ENCODE data around the gene THUMPD3. TPM values are rescaled to one million over a fixed set of nuclear protein-coding genes. Genes with fewer than 3 reads are reported as not detected.

The THUMPD3 gene
- total and polyA plus RNA-seq, 9 of the 15 experiments (the other 6 are each of a cell fraction or from before 2014, with no cell fraction given), result 58.3 to 132 (median 113) TPM

DNA sequence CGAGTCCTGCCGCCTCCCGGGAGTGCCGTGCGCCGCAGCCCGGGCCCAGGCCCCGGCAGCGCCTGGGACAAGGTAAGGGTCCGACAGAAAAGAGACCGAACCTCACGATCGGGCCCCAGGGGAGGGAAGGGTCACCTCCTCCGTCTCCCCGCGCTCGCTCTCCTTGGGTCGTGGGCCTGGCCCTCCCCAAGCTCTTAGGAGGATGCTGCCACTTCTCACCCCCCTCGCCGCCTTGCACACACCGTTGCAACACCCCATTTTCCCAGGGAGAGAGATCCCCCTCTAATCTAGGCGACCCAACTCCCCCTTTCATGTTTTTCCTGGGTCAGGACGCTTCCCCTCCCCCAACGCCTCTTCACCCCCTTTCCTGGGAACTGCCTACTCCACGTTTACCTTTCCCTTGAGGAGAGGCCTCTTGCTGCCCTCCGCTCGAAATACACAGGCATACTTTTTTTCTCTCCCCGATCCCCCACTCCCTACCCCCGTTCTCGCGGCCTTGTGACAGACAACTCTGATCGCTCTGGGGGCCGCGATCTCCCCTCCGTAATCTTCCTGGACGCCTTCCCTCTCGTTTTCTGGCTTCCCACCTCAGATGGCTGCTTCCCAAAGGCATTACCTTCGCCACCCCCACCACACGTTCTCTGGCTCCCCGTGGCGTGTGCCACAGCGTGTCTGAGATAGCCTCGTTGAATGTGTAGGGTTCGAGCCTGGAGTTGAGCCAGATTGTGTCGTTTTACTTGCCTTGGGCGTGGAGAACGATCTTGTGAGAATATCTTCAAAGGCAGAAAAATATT, 35.2 kb downstream of the THUMPD3 start (continued):
- TF ChIP-seq ZNF830 (CRISPR knock-in tag; IDR thresholded peaks at IDR 0.05), result no peak
- 0 out of 2 replicates have a peak, but pooled peaks have one; percentile 16 for TF ChIP-seq LEF1 (IDR thresholded peaks at IDR 0.05)
- TF ChIP-seq, protein P1, sequence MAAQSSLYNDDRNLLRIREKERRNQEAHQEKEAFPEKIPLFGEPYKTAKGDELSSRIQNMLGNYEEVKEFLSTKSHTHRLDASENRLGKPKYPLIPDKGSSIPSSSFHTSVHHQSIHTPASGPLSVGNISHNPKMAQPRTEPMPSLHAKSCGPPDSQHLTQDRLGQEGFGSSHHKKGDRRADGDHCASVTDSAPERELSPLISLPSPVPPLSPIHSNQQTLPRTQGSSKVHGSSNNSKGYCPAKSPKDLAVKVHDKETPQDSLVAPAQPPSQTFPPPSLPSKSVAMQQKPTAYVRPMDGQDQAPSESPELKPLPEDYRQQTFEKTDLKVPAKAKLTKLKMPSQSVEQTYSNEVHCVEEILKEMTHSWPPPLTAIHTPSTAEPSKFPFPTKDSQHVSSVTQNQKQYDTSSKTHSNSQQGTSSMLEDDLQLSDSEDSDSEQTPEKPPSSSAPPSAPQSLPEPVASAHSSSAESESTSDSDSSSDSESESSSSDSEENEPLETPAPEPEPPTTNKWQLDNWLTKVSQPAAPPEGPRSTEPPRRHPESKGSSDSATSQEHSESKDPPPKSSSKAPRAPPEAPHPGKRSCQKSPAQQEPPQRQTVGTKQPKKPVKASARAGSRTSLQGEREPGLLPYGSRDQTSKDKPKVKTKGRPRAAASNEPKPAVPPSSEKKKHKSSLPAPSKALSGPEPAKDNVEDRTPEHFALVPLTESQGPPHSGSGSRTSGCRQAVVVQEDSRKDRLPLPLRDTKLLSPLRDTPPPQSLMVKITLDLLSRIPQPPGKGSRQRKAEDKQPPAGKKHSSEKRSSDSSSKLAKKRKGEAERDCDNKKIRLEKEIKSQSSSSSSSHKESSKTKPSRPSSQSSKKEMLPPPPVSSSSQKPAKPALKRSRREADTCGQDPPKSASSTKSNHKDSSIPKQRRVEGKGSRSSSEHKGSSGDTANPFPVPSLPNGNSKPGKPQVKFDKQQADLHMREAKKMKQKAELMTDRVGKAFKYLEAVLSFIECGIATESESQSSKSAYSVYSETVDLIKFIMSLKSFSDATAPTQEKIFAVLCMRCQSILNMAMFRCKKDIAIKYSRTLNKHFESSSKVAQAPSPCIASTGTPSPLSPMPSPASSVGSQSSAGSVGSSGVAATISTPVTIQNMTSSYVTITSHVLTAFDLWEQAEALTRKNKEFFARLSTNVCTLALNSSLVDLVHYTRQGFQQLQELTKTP (IDR thresholded peaks at IDR 0.05; ENCODE audit: low read depth in 1 of 2, partially characterized antibody in 2 of 2), result peak in 1 of 2 experiments; percentile 37
- TF ChIP-seq, protein P2, sequence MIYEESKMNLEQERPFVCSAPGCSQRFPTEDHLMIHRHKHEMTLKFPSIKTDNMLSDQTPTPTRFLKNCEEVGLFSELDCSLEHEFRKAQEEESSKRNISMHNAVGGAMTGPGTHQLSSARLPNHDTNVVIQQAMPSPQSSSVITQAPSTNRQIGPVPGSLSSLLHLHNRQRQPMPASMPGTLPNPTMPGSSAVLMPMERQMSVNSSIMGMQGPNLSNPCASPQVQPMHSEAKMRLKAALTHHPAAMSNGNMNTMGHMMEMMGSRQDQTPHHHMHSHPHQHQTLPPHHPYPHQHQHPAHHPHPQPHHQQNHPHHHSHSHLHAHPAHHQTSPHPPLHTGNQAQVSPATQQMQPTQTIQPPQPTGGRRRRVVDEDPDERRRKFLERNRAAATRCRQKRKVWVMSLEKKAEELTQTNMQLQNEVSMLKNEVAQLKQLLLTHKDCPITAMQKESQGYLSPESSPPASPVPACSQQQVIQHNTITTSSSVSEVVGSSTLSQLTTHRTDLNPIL (CRISPR knock-in tag; IDR thresholded peaks at IDR 0.05), result no peak
- no peak for TF ChIP-seq CBX3 (IDR thresholded peaks at IDR 0.05; ENCODE audit: borderline replicate concordance in 1 of 2, low read length in 2 of 2)
- TF ChIP-seq CXXC5 (CRISPR knock-in tag; IDR thresholded peaks at IDR 0.05), result peak; percentile 16
- peak; percentile 5; the same call in 1 of the 2 replicates for TF ChIP-seq NCOR1 (IDR thresholded peaks at IDR 0.05)
- TF ChIP-seq NFIC (IDR thresholded peaks at IDR 0.05), result peak; percentile 86
- TF ChIP-seq, protein P3, sequence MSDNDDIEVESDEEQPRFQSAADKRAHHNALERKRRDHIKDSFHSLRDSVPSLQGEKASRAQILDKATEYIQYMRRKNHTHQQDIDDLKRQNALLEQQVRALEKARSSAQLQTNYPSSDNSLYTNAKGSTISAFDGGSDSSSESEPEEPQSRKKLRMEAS (CRISPR knock-in tag; IDR thresholded peaks at IDR 0.05), result 0 out of 2 replicates have a peak, but pooled peaks have one; percentile 12
- 0 out of 2 replicates have a peak, but pooled peaks have one; percentile 26 for TF ChIP-seq SMARCA4 (IDR thresholded peaks at IDR 0.05)
- TF ChIP-seq FOXM1 (IDR thresholded peaks at IDR 0.05; ENCODE audit: low read depth), result no peak
- 0 out of 2 replicates have a peak, but pooled peaks have one; percentile 21 for TF ChIP-seq FOXM1 (CRISPR knock-in tag; IDR thresholded peaks at IDR 0.05; ENCODE audit: low read depth)
- TF ChIP-seq PHF8 (IDR thresholded peaks at IDR 0.05; ENCODE audit: borderline replicate concordance, low read length), result peak; percentile 58; the same call in 1 of the 2 replicates
- TF ChIP-seq, protein P4, sequence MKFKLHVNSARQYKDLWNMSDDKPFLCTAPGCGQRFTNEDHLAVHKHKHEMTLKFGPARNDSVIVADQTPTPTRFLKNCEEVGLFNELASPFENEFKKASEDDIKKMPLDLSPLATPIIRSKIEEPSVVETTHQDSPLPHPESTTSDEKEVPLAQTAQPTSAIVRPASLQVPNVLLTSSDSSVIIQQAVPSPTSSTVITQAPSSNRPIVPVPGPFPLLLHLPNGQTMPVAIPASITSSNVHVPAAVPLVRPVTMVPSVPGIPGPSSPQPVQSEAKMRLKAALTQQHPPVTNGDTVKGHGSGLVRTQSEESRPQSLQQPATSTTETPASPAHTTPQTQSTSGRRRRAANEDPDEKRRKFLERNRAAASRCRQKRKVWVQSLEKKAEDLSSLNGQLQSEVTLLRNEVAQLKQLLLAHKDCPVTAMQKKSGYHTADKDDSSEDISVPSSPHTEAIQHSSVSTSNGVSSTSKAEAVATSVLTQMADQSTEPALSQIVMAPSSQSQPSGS (CRISPR knock-in tag; IDR thresholded peaks at IDR 0.05), result no peak
- TF ChIP-seq, protein P5, sequence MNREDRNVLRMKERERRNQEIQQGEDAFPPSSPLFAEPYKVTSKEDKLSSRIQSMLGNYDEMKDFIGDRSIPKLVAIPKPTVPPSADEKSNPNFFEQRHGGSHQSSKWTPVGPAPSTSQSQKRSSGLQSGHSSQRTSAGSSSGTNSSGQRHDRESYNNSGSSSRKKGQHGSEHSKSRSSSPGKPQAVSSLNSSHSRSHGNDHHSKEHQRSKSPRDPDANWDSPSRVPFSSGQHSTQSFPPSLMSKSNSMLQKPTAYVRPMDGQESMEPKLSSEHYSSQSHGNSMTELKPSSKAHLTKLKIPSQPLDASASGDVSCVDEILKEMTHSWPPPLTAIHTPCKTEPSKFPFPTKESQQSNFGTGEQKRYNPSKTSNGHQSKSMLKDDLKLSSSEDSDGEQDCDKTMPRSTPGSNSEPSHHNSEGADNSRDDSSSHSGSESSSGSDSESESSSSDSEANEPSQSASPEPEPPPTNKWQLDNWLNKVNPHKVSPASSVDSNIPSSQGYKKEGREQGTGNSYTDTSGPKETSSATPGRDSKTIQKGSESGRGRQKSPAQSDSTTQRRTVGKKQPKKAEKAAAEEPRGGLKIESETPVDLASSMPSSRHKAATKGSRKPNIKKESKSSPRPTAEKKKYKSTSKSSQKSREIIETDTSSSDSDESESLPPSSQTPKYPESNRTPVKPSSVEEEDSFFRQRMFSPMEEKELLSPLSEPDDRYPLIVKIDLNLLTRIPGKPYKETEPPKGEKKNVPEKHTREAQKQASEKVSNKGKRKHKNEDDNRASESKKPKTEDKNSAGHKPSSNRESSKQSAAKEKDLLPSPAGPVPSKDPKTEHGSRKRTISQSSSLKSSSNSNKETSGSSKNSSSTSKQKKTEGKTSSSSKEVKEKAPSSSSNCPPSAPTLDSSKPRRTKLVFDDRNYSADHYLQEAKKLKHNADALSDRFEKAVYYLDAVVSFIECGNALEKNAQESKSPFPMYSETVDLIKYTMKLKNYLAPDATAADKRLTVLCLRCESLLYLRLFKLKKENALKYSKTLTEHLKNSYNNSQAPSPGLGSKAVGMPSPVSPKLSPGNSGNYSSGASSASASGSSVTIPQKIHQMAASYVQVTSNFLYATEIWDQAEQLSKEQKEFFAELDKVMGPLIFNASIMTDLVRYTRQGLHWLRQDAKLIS (CRISPR knock-in tag; IDR thresholded peaks at IDR 0.05), result peak; percentile 16; the same call in 1 of the 2 replicates
- no peak for TF ChIP-seq ZNF23 (CRISPR knock-in tag; IDR thresholded peaks at IDR 0.05)
